CD4-positive, alpha-beta T cell treated with Interleukin-15 for 1 hour (primary cell): Measurements from ENCODE around the gene KCNIP4.

Experiments
- DNase-seq: peaks from one replicate; pipeline ENCODE4 v3.0.0-alpha.2; 2020

Gene KCNIP4

GRCh38 chr4:21139327-21139726 lies 809.2 kb downstream of the KCNIP4 start:
- DNase-seq = no peak

GRCh38 chr4:21136051-21136630 lies 812.4 kb downstream of the KCNIP4 start:
- DNase-seq = no peak

GRCh38 chr4:21134994-21135393 lies 813.6 kb downstream of the KCNIP4 start:
- DNase-seq = no peak

GRCh38 chr4:21130606-21131005 lies 818.0 kb downstream of the KCNIP4 start:
- no peak for DNase-seq

GRCh38 chr4:21126014-21126512 lies 822.5 kb downstream of the KCNIP4 start:
- no peak for DNase-seq

- DNase-seq = no peak
Measured at GRCh38 chr4:21118301-21118700, 830.3 kb downstream of the KCNIP4 start.

- no peak for DNase-seq
Measured at GRCh38 chr4:21117541-21118180, 830.9 kb downstream of the KCNIP4 start.

GRCh38 chr4:21113496-21114223 lies 834.9 kb downstream of the KCNIP4 start:
- no peak for DNase-seq

GRCh38 chr4:21102667-21103066 lies 845.9 kb downstream of the KCNIP4 start:
- DNase-seq = no peak

GRCh38 chr4:21097865-21098264 lies 850.7 kb downstream of the KCNIP4 start:
- DNase-seq = no peak

- DNase-seq = no peak
Measured at GRCh38 chr4:21097026-21097425, 851.5 kb downstream of the KCNIP4 start.

GRCh38 chr4:21092531-21092930 lies 856.0 kb downstream of the KCNIP4 start:
- no peak for DNase-seq

- no peak for DNase-seq
Measured at GRCh38 chr4:21090094-21090666, 858.4 kb downstream of the KCNIP4 start.

- DNase-seq = no peak
Measured at GRCh38 chr4:21083413-21083812, 865.2 kb downstream of the KCNIP4 start.

GRCh38 chr4:21077967-21078366 lies 870.6 kb downstream of the KCNIP4 start:
- DNase-seq = no peak

GRCh38 chr4:21067351-21067750 lies 881.2 kb downstream of the KCNIP4 start:
- DNase-seq = no peak

- no peak for DNase-seq
Measured at GRCh38 chr4:21061902-21062301, 886.7 kb downstream of the KCNIP4 start.

- DNase-seq = no peak
Measured at GRCh38 chr4:21046141-21046540, 902.4 kb downstream of the KCNIP4 start.

GRCh38 chr4:21045119-21045518 lies 903.5 kb downstream of the KCNIP4 start:
- DNase-seq = no peak

- DNase-seq = no peak
Measured at GRCh38 chr4:21041708-21042107, 906.9 kb downstream of the KCNIP4 start.

- DNase-seq = no peak
Measured at GRCh38 chr4:21034728-21035127, 913.8 kb downstream of the KCNIP4 start.

- no peak for DNase-seq
Measured at GRCh38 chr4:21032089-21032645, 916.4 kb downstream of the KCNIP4 start.

- DNase-seq = no peak
Measured at GRCh38 chr4:21018817-21019216, 929.8 kb downstream of the KCNIP4 start.
